Thoracic aorta (tissue), 2 donors: Measurements from ENCODE around the gene BMPER. TPM values are rescaled to one million over a fixed set of nuclear protein-coding genes. Genes with fewer than 3 reads are reported as not detected.

Source experiments
- ATAC-seq: fragments of 150-250 bp; one replicate; pipeline ENCODE4 v1.8.0; 2017; ENCODE audit warnings: low read depth; ENCODE audit not compliant: insufficient number of reproducible peaks, low FRiP score
- DNase-seq: peaks from one replicate; pipeline ENCODE4 v3.0.0-alpha.2; 2020; ENCODE audit warnings: low spot score
- H3K27ac ChIP-seq, 2 donors: fragments of 200-600 bp; sonication (generic); 1 replicate in 1 of 2; 2 replicates in 1 of 2; pipeline ENCODE4 v1.5.1; 2016; ENCODE audit warnings: mild to moderate bottlenecking in 2 of 2, moderate library complexity in 2 of 2
- H3K27me3 ChIP-seq: fragments of 200-600 bp; sonication (generic); replicated peaks from 2 replicates; pipeline ENCODE4 v1.6.0; 2016; ENCODE audit warnings: mild to moderate bottlenecking; ENCODE audit not compliant: insufficient read depth
- H3K36me3 ChIP-seq: fragments of 200-600 bp; sonication (generic); one replicate; pipeline ENCODE4 v1.5.1; 2016
- H3K4me1 ChIP-seq, 2 donors: fragments of 200-600 bp; sonication (generic); 1 replicate in 1 of 2; 2 replicates in 1 of 2; pipeline versions ENCODE4 v1.5.1 to v1.6.0; 2016; ENCODE audit warnings: low read depth in 2 of 2, mild to moderate bottlenecking in 1 of 2; ENCODE audit not compliant: control insufficient read depth in 1 of 2
- H3K4me3 ChIP-seq: fragments of 200-600 bp; sonication (generic); 2 replicates; pipeline ENCODE4 v1.5.1; 2016; ENCODE audit warnings: mild to moderate bottlenecking
- H3K9me3 ChIP-seq: fragments of 200-600 bp; sonication (generic); 2 replicates; pipeline ENCODE4 v1.5.1; 2016
- total RNA-seq, 2 donors: library from RNA; depleted of rRNA; stranded (reverse); fragments of >200 nt; gene quantifications; one replicate each; pipeline versions ENCODE4 v1.1.0 to v1.2.3, GENCODE V29; 2016
- TF ChIP-seq, protein P1 (sequence below): fragments of 200-600 bp; sonication (generic); IDR thresholded peaks from one replicate; pipeline ENCODE4 v1.5.1; 2019; ENCODE audit warnings: antibody characterized with exemption

Gene BMPER
- total RNA-seq, 2 donors from 2014 or later, result 0.54 to 2.3 TPM

- no peaks in the 10 kb centered on the region for H3K36me3 ChIP-seq
- H3K4me3 ChIP-seq, result no peak overlapping the region
- TF ChIP-seq, protein P1, sequence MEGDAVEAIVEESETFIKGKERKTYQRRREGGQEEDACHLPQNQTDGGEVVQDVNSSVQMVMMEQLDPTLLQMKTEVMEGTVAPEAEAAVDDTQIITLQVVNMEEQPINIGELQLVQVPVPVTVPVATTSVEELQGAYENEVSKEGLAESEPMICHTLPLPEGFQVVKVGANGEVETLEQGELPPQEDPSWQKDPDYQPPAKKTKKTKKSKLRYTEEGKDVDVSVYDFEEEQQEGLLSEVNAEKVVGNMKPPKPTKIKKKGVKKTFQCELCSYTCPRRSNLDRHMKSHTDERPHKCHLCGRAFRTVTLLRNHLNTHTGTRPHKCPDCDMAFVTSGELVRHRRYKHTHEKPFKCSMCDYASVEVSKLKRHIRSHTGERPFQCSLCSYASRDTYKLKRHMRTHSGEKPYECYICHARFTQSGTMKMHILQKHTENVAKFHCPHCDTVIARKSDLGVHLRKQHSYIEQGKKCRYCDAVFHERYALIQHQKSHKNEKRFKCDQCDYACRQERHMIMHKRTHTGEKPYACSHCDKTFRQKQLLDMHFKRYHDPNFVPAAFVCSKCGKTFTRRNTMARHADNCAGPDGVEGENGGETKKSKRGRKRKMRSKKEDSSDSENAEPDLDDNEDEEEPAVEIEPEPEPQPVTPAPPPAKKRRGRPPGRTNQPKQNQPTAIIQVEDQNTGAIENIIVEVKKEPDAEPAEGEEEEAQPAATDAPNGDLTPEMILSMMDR, result no peak
- H3K27ac ChIP-seq, result no peak overlapping the region
- no peak for ATAC-seq
- no peaks in the 10 kb centered on the region for H3K27me3 ChIP-seq
- no peak for DNase-seq
- no peaks in the 10 kb centered on the region for H3K4me1 ChIP-seq
- peaks cover 17% of the 10 kb centered on the region for H3K9me3 ChIP-seq
Observed at GRCh38 chr7:34124765-34125164, 219.4 kb downstream of the BMPER start.

- no peaks in the 10 kb centered on the region for H3K27me3 ChIP-seq
- ATAC-seq (no peak), DNase-seq (no peak)
- H3K27ac ChIP-seq, result no peak overlapping the region
- H3K4me1 ChIP-seq, result no peaks in the 10 kb centered on the region
- no peaks in the 10 kb centered on the region for H3K36me3 ChIP-seq
- peaks cover 17% of the 10 kb centered on the region for H3K9me3 ChIP-seq
- H3K4me3 ChIP-seq, result no peak overlapping the region
- TF ChIP-seq, protein P1, result no peak
Observed at GRCh38 chr7:34128762-34129161, 223.4 kb downstream of the BMPER start.

DNA sequence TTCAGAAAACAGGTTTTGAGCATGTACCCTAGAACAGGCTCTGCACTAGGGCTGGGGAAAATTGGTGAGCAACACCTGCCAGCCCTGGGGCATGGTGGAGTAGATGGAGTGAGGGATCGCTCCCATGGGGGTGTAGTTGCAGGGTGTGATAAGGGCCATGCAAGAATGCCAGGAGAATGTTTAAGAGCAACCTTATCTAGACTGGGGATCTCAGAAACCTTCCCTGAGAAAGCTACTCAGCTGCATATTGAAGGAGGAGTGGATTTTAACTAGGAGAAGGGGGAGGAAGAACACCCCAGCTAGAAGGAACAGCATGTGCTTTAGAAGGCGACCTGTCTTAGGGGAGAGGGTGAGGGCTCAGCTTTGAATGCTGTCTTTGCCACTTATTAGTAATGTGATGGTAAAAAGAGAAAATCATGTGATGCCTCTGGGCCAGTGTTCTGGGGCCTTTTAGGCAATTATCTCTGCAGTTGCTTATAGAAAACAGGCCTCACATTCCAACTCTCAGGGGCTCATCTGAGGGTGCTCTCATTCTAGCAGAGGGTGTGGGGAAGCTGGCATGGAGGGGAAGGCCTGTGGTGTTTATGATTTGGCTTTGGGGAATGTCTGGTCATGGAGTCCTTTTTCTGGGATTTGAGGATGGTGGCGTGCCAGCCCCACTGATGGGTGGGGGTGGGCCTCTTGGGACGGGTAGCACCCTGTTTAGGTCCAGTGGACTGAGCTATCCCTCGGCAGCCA, 225.4 kb downstream of the BMPER start:
- no peak overlapping the region for H3K27ac ChIP-seq

DNA sequence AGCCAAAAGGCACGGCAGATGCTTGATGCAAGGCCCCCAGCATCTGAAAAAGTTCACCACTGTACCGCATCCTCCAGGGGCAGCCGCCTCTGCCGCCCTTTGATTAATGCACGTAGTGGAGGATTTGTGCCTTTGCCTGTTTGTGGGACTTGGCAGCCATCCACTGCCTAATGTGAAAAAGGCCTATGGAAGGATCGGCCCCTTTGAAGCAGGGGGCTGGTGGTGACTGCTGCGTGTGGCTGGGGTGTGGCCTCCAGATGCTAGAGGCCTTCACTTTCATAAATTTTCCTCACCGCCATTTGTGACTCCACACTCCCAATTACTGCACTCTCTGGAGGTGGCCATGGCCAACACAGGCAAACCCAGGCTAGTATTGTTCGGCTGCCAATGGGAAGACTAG, 226.0 kb downstream of the BMPER start:
- no peak overlapping the region for H3K27ac ChIP-seq
- no peak for ATAC-seq
- no peaks in the 10 kb centered on the region for H3K4me1 ChIP-seq

More for the DNA sequence above, 225.4 kb downstream of the BMPER start:
- no peak for DNase-seq
- no peaks in the 10 kb centered on the region for H3K36me3 ChIP-seq
- H3K4me1 ChIP-seq, result no peaks in the 10 kb centered on the region
- H3K27me3 ChIP-seq, result no peaks in the 10 kb centered on the region
- peaks cover 5% of the 10 kb centered on the region for H3K9me3 ChIP-seq
- ATAC-seq, result no peak
- TF ChIP-seq, protein P1, result no peak
- no peak overlapping the region for H3K4me3 ChIP-seq

DNA sequence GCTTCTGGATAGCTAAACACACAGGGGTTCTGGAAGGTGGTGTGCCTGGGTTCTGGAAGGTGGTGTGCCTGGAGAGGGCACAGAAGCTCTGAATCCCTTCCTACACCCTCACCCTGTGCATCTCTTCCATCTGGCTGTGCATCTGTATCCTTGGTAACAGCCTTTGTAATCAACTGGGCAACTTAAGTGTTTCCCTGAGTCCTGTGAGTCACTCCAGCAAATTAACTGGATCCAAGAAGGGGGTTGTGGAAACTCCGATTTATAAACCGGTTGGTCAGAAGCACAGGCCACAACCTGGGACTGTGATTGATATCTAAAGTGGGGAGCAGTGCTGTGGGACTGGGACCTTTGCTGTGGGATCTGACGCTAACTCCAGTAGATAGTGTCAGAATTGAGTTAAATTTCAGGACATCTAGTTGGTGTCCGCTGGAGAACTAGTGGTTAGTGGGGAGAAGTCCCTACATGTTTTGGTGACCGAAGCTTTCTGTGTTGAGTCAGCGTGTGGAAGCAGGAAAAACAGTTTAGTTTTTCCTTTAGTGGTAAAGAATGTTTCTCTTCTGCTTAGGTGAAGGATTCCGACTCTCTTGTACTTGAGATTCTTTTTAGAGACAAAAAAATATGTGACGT, 228.1 kb downstream of the BMPER start:
- TF ChIP-seq, protein P1, result no peak
- DNase-seq (no peak), ATAC-seq (no peak)
- Histone ChIP-seq H3K4me1 (no peaks in the 10 kb centered on the region), H3K27ac (no peak overlapping the region), H3K36me3 (no peaks in the 10 kb centered on the region), H3K9me3 (no peaks in the 10 kb centered on the region), H3K27me3 (no peaks in the 10 kb centered on the region), H3K4me3 (no peak overlapping the region)

More for the DNA sequence above, 226.0 kb downstream of the BMPER start:
- no peaks in the 10 kb centered on the region for H3K36me3 ChIP-seq
- no peak for DNase-seq
- no peak overlapping the region for H3K4me3 ChIP-seq
- H3K27me3 ChIP-seq, result no peaks in the 10 kb centered on the region
- no peaks in the 10 kb centered on the region for H3K9me3 ChIP-seq
- TF ChIP-seq, protein P1, result no peak
